ENCODE data around the gene RREB1.

Gene RREB1

GRCh38 chr6:7107578-7108195, at the start of gene RREB1:
Gene RREB1 (plus strand): TSS chr6:7107961. CDS start chr6:7181912, 73,951 bp downstream.
- DNase-seq: no peak

DNA sequence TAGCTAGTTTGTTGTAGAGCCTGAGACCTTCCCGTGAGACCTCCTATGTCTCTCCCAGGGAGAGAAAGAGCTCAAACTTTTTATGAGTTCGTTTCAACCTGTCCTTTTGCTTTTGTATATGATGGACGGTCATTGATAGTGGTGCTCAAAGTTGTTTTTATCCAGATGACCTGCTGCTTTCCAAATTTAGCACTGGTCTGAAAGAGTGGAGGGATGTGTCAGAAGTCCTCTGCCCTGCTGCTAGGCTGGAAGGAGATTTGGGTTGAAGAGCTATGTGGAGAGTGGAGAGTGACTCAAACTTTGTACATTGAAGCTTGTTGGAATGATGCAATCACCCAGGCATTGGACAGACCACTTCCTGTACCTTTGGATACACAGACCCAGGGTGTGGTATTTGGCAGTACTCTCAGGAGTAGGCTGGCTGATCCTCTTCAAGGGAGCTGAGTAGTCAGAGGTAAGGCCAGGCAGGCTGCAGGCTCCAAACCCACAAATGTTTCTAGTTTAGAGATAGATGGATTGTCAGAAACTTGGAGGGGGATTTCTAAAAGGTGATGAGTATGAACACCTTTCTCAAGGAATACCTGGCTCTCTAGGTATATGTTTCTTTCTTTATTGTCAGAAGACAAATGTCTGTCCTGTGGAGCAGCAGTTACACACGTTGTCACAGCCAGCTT, 49.4 kb upstream of the RREB1 start:
- DNase-seq: no peak

GRCh38 chr6:7060769-7061516, 46.8 kb upstream of the RREB1 start:
- no peak for DNase-seq

- DNase-seq: no peak
Measured at GRCh38 chr6:7062451-7063162, 45.2 kb upstream of the RREB1 start.

DNA sequence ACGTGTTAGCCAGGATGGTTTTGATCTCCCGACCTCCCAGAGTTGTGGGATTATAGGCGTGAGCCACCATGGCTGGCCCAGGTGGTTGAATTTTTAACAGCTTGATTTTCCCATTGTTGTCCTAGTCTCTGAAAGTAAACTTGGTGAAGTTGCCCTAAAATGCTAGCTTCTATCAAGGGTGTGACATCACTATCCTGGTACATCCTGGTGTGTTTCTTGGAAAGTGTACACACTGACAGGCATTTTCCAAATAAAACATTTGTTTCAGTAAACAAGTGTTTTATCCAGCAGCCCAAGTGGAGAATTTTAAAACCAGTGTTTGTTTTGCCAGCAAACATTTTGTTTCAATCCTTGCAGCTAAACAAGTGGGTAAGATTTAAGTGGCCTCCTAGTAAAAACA, 40.5 kb upstream of the RREB1 start:
- no peak for DNase-seq

- DNase-seq: no peak
Measured at GRCh38 chr6:7071405-7071804, 36.4 kb upstream of the RREB1 start.

GRCh38 chr6:7073082-7073820, 34.5 kb upstream of the RREB1 start:
- no peak for DNase-seq

DNA sequence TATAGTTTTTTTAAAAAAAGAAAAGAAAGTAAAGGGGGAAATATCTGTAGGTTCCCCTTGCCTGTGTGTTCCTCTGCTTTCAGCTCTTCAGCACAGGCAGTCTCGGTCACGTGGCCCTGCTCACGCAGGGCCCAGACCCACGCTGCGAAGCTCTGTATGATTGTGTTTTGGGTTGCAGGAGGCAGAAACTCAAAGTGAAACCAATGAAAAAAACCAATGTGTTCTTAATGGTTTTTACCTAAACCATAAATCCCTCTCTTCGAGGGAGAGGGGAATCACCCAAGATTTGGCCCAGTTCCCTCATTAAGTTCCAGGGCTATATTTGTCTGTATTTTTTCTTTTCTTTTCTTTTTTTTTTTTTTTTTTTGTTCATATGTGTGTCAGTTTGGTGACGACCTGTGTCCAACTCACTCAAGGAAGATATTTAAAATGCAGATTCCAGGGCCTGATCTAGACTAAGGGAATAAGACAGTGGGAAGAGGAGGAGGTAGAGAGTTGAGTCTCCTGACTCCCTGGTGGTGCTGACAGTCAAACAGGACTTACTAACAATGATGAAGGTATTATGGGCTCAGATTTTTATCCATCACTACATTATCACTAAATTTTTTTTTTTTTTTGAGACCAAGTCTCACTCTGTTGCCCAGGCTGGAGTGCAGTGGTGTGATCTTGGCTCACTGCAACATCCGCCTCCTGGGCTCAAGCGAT, 33.8 kb upstream of the RREB1 start:
- no peak for DNase-seq

GRCh38 chr6:7074870-7075269, 32.9 kb upstream of the RREB1 start:
- no peak for DNase-seq

DNA sequence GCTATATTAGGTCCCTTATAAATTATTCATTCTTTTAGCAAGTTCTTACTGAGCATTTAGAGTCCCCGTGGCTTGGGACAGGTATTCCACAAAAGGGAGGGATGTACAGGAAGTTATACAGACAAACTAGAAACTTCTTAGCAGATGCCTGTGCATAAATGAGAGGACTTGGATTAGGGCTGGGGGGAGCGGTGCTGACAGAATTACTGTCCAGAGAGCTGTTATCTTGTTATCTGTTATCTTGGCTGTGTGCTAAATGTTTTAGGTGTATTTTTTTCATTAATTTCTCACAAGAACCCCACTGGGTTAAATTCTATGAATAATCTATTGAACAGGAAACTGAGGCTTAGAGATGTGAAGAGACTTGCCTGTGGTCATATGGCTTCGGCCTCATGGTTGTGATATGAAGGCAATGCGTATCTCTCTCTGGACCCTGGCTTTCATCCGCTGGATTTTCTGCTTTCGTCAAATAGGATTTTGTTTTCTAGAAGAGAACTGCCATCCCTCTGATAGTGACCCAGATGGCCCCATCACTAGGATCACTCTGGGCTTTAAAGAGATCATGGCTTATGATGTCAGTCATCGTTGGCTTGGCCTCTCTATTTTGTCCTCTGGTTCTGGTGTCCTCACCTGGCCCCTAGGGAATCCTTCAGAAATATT, 32.3 kb upstream of the RREB1 start:
- no peak for DNase-seq

DNA sequence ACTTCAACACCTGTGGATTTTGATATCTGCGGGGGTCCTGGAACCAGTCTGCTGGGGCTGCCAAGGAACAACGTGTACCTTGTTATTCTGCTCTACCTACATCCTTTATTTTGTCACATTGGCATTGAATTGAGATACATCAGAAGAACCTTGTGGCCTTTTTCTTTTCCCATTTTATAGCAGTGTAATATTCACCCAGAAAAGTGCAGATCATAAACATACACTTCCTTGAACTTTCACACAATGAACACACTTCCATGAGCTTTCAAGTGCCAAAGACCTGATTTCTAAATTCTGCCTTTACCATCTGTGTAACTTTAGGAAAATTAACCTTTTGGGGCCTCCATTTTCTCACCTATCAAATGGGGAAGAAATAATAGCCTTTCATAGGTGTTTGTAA, 29.9 kb upstream of the RREB1 start:
- no peak for DNase-seq

- no peak for DNase-seq
Measured at GRCh38 chr6:7078856-7079255, 28.9 kb upstream of the RREB1 start.

- no peak for DNase-seq
Measured at GRCh38 chr6:7080311-7080710, 27.4 kb upstream of the RREB1 start.

GRCh38 chr6:7085911-7086310, 21.9 kb upstream of the RREB1 start:
- DNase-seq: no peak

DNA sequence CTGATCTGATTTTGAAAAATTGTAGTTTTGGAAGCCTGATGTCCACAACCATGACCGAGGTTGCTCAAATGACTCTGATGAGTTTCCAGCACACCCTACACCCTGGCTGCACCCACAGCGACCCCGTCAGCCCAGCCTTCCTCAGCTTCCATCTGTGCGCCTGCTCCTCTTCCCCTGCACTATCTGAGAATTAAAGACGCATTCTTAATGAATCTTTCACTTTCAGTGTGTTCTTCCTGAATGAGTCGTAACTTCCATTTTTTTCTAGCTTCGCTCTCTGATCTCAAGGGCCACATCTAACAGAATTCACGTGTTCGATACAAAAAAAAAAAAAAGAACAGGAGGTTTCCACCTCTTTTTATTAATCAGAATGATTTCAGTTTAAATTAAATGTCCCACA, 21.3 kb upstream of the RREB1 start:
- DNase-seq: no peak

GRCh38 chr6:7087066-7087465, 20.7 kb upstream of the RREB1 start:
- DNase-seq: no peak

GRCh38 chr6:7087491-7087979, 20.2 kb upstream of the RREB1 start:
- DNase-seq: no peak

DNA sequence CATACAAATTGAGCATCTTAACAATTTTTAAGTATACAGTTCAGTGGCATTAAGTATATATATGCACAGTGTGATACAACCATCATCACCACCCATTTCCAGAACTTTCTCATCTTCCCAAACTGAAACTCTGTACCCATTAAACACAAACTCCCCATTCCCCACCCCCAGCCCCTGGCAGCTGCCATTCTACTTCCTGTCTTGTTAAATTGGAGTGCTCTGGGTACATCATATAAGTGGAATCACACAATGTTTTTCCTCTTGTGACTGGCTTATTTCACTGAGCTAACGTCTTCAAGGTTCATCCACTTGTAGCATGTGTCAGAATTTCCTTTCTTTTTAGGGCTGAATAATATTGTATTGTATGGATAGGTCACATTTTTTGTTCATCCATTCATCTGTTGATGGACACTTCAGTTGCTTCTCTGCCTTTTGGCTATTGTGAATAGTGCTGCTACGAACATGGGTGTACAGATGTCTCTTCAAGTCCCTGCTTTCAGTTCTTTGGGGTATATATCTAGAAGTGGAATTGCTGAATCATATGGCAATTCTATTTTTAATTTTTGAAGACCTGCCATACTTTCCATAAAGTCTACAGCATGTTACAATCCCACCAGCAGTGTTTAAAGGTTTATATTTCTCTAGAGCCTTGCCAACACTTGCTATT, 19.6 kb upstream of the RREB1 start:
- DNase-seq: no peak

- no peak for DNase-seq
Measured at GRCh38 chr6:7098993-7099392, 8.8 kb upstream of the RREB1 start.

- DNase-seq: no peak
Measured at GRCh38 chr6:7100072-7100752, 7.5 kb upstream of the RREB1 start.
